HCT116 (cell line): ENCODE data around the gene TCEAL6. TPM values are rescaled to one million over a fixed set of nuclear protein-coding genes. Genes with fewer than 3 reads are reported as not detected.
"Not testable (repeated sequence)": the region's sequence is repeated elsewhere in the genome, so short reads cannot be mapped to it uniquely, and the experiment has no call there.

Experiments used
- ATAC-seq: fragments of 200-7000 bp; cut with Tn5 transposase; 2 replicates; pipeline ENCODE4 v1.9.1; 2020; ENCODE audit warnings: mild to moderate bottlenecking, moderate library complexity
- BruUV-seq: library from RNA; stranded (reverse); fragments of 400-500 nt; replicated peaks from 2 replicates; lab custom pipeline; 2021; lab: Mats Ljungman, UMichigan
- CTCF ChIA-PET: fragments of 300-600 bp; sonication (Branson Sonifier 250); formaldehyde crosslinking; loops from one replicate; lab custom pipeline; 2021; ENCODE audit warnings: antibody characterized with exemption; lab: Charles Lee
- POLR2A ChIA-PET: fragments of 300-600, 350-600 bp; sonication (Branson Sonifier 250); formaldehyde crosslinking; loops from one replicate; lab custom pipeline; 2021; ENCODE audit warnings: antibody characterized with exemption; lab: Charles Lee
- RAD21 ChIA-PET, 2 experiments: fragments of 300-600 bp; sonication (Branson Sonifier 250); formaldehyde crosslinking; loops; one replicate each; lab custom pipeline; 2023; ENCODE audit warnings: low total read pairs in 2 of 2; ENCODE audit not compliant: uncharacterized antibody in 2 of 2, unreplicated experiment in 2 of 2, low non-redundant PET in 1 of 2; lab: Charles Lee
- DNase-seq: peaks from one replicate; pipeline ENCODE4 v3.0.0-alpha.2; 2010; ENCODE audit warnings: low read depth, low spot score
- H2AFZ ChIP-seq: fragments of 200-600 bp; shearing (Covaris generic), sonication (generic); 2 replicates; pipeline ENCODE4 v1.6.1; 2017; ENCODE audit warnings: low read depth, mixed run types, mixed read lengths, antibody characterized with exemption, low read length; ENCODE audit not compliant: poor library complexity, severe bottlenecking
- H3K27ac ChIP-seq: 2 replicates; pipeline ENCODE4 v1.5.1; 2012; ENCODE audit warnings: low read depth, low read length
- H3K27me3 ChIP-seq: fragments of 200-600 bp; sonication (generic); 2 replicates; pipeline ENCODE4 v1.6.1; 2016; ENCODE audit warnings: mixed run types, low read length, mixed read lengths; ENCODE audit not compliant: insufficient read depth
- H3K36me3 ChIP-seq, 2 experiments: fragments of 200-500 bp in 1 of 2; fragments of 200-600 bp in 1 of 2; sonication (Bioruptor generic) in 1 of 2; sonication (generic) in 1 of 2; 2 replicates each; pipeline versions ENCODE4 v1.5.1 to v1.6.1; 2014 to 2016; ENCODE audit warnings: low read length in 2 of 2, inconsistent platforms in 1 of 2, mixed read lengths in 1 of 2, mixed run types in 1 of 2; ENCODE audit not compliant: insufficient read depth in 2 of 2, control insufficient read depth in 1 of 2
- H3K4me1 ChIP-seq, 2 experiments: fragments of 200-600 bp in 1 of 2; sonication (generic) in 1 of 2; 2 replicates each; pipeline versions ENCODE4 v1.5.1 to v1.6.1; 2012 to 2017; ENCODE audit warnings: low read length in 2 of 2, inconsistent platforms in 1 of 2, mild to moderate bottlenecking in 1 of 2, mixed read lengths in 1 of 2, mixed run types in 1 of 2, moderate library complexity in 1 of 2; ENCODE audit not compliant: insufficient read depth in 2 of 2, control insufficient read depth in 1 of 2
- H3K4me2 ChIP-seq: fragments of 200-600 bp; sonication (generic); 2 replicates; pipeline ENCODE4 v1.6.1; 2017; ENCODE audit warnings: mixed run types, low read length, mixed read lengths
- H3K4me3 ChIP-seq, 2 experiments: fragments of 200-600 bp in 1 of 2; sonication (generic) in 1 of 2; replicated peaks in 1 of 2; 2 replicates each; pipeline ENCODE4 v1.5.1; 2011 to 2016; ENCODE audit warnings: low read length in 2 of 2, control low read depth in 1 of 2, low read depth in 1 of 2, mild to moderate bottlenecking in 1 of 2, mixed read lengths in 1 of 2, mixed run types in 1 of 2
- H3K79me2 ChIP-seq: fragments of 200-600 bp; sonication (generic); 2 replicates; pipeline ENCODE4 v1.6.1; 2017; ENCODE audit warnings: mild to moderate bottlenecking, mixed run types, low read length, moderate library complexity, mixed read lengths; ENCODE audit not compliant: insufficient read depth
- H3K9ac ChIP-seq: fragments of 200-600 bp; sonication (generic); 2 replicates; pipeline ENCODE4 v1.6.1; 2016; ENCODE audit warnings: low read length, mixed read lengths
- H3K9me2 ChIP-seq: fragments of 200-600 bp; sonication (generic), shearing (Covaris generic); 2 replicates; pipeline ENCODE4 v1.6.1; 2017; ENCODE audit warnings: mixed run types, mild to moderate bottlenecking, moderate library complexity; ENCODE audit not compliant: insufficient read depth
- H3K9me3 ChIP-seq, 2 experiments: fragments of 200-500 bp in 1 of 2; fragments of 200-600 bp in 1 of 2; sonication (Bioruptor generic) in 1 of 2; sonication (generic) in 1 of 2; 2 replicates each; pipeline ENCODE4 v1.6.1; 2014 to 2017; ENCODE audit warnings: low read length in 2 of 2, mixed read lengths in 2 of 2, inconsistent platforms in 1 of 2, low read depth in 1 of 2, mild to moderate bottlenecking in 1 of 2, mixed run types in 1 of 2, moderate library complexity in 1 of 2; ENCODE audit not compliant: control insufficient read depth in 1 of 2, insufficient read depth in 1 of 2
- H4K20me1 ChIP-seq: fragments of 200-600 bp; sonication (generic), shearing (Covaris generic); 2 replicates; pipeline ENCODE4 v1.6.1; 2017; ENCODE audit warnings: mixed run types, mild to moderate bottlenecking, moderate library complexity; ENCODE audit not compliant: insufficient read depth
- RAD21 ChIP-seq: IDR thresholded peaks from 2 replicates; pipeline ENCODE4 v1.6.1; 2012; ENCODE audit warnings: low read depth, mild to moderate bottlenecking
- ZNF274 ChIP-seq: fragments of 200-500 bp; sonication (Bioruptor generic); IDR thresholded peaks from 2 replicates; pipeline ENCODE4 v1.6.1; 2014; ENCODE audit warnings: mild to moderate bottlenecking, low read depth, low read length, inconsistent platforms
- intact Hi-C: fragments of 100-400 bp; cut with micrococcal nuclease; formaldehyde crosslinking; loops from 2 replicates; pipeline ENCODE4 v1.10.0; 2022
- total RNA-seq: library from RNA; stranded (reverse); gene quantifications from one replicate; pipeline ENCODE4 v1.2.1, GENCODE V29; 2021; ENCODE audit not compliant: unreplicated experiment
- TF ChIP-seq, protein P1 (sequence below), 3 experiments: fragments of 200-600 bp in 1 of 3; sonication (generic) in 1 of 3; IDR thresholded peaks in 2 of 3; conservative IDR thresholded peaks in 1 of 3; 2 replicates each; pipeline ENCODE4 v1.5.1; 2012 to 2017; ENCODE audit warnings: low read depth in 2 of 3, low read length in 2 of 3, antibody characterized with exemption in 1 of 3, borderline replicate concordance in 1 of 3, control low read depth in 1 of 3, mild to moderate bottlenecking in 1 of 3, mixed read lengths in 1 of 3, mixed run types in 1 of 3, moderate library complexity in 1 of 3; ENCODE audit not compliant: insufficient read depth in 1 of 3

Gene TCEAL6
- total RNA-seq, 1 experiment from 2014 or later: not detected

DNA sequence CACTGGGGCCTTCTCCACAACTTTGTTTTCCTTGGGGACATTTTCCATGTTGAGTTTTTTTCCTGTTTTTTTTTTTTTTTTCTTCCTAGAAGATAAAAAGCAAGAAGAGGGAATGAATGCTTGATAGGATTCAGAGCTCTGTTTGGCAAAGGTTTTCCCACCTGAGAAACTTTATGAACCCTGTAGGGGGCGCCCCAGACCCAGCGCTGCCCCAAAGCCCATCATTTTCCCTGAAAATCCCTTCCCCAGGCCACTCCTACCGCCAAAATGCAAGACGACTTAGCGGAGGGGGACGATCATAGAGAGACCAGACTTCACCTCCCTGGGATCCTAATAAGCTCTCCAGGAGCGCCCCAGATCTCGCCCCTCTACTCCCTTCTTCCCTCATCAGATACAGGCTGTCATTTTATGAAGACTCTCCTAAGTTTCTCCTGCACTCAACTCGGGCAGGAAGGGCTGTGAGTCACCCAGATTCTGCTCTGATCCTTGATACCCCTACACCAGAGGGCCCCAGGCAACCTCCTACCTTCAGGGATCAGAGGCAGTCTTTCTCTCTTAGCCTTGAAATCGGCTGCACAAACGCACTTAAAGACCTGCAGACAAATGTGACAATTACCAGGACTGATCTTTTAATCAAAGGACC lies 12.1 kb upstream of the TCEAL6 start:
- ChIA-PET RAD21 (no interaction called here), CTCF (no interaction called here), POLR2A (no interaction called here)
- H3K9ac ChIP-seq: no peak overlapping the region
- no peak overlapping the region for H3K4me2 ChIP-seq
- no peaks in the 10 kb centered on the region for H3K9me3 ChIP-seq
- no peaks in the 10 kb centered on the region for H3K4me1 ChIP-seq
- no peaks in the 10 kb centered on the region for H3K9me2 ChIP-seq
- H3K79me2 ChIP-seq: no peaks in the 10 kb centered on the region
- TF ChIP-seq ZNF274 (no peak), RAD21 (peak; percentile 26; the same call in 1 of the 2 replicates)
- TF ChIP-seq, protein P1, sequence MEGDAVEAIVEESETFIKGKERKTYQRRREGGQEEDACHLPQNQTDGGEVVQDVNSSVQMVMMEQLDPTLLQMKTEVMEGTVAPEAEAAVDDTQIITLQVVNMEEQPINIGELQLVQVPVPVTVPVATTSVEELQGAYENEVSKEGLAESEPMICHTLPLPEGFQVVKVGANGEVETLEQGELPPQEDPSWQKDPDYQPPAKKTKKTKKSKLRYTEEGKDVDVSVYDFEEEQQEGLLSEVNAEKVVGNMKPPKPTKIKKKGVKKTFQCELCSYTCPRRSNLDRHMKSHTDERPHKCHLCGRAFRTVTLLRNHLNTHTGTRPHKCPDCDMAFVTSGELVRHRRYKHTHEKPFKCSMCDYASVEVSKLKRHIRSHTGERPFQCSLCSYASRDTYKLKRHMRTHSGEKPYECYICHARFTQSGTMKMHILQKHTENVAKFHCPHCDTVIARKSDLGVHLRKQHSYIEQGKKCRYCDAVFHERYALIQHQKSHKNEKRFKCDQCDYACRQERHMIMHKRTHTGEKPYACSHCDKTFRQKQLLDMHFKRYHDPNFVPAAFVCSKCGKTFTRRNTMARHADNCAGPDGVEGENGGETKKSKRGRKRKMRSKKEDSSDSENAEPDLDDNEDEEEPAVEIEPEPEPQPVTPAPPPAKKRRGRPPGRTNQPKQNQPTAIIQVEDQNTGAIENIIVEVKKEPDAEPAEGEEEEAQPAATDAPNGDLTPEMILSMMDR (IDR thresholded peaks at IDR 0.05 in 2 of 3, conservative IDR thresholded peaks at IDR 0.05 in 1 of 3; ENCODE audit: borderline replicate concordance in 1 of 3, insufficient read depth in 1 of 3, low read depth in 2 of 3, low read length in 2 of 3): peak in 2 of 3 experiments; percentile 36 to 37; a peak in 4 of 6 replicates
- H3K27me3 ChIP-seq: no peaks in the 10 kb centered on the region
- intact Hi-C loops: no loop called here
- BruUV-seq: no TSS peak
- H3K27ac ChIP-seq: no peak overlapping the region
- no peaks in the 10 kb centered on the region for H3K36me3 ChIP-seq
- H3K4me3 ChIP-seq: no peak overlapping the region
- ATAC-seq: no peak
- no peaks in the 10 kb centered on the region for H4K20me1 ChIP-seq
- no peak for DNase-seq
- H2AFZ ChIP-seq: no peak overlapping the region

DNA sequence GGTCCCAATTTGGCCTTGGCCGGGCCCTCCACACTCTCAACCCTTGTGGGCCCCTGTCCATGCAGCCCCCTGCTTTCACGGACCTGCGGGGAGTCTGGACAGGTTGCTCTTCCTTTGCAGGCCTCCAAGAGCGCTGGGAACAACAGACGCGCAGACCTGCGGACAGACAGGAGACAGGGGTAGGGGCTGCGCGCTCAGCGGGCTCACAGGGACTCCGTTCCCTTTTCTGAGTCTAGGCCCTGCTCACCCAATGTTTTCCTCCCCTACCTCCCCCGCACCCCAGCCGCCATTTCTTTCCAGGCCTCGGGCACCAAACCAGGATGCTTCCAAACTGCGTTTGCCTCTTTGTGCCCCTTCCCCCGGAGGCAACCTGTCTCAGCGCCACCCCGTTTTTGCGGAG lies 650 bp downstream of the TCEAL6 start:
- H3K27me3 ChIP-seq, H3K79me2 ChIP-seq, H3K9me2 ChIP-seq, H2AFZ ChIP-seq, RAD21 ChIA-PET, H4K20me1 ChIP-seq, BruUV-seq, H3K9me3 ChIP-seq, H3K27ac ChIP-seq, POLR2A ChIA-PET, ATAC-seq, H3K4me3 ChIP-seq, H3K4me2 ChIP-seq, DNase-seq, H3K36me3 ChIP-seq, H3K9ac ChIP-seq, CTCF ChIA-PET, intact Hi-C loops, H3K4me1 ChIP-seq: not testable (repeated sequence)

DNA sequence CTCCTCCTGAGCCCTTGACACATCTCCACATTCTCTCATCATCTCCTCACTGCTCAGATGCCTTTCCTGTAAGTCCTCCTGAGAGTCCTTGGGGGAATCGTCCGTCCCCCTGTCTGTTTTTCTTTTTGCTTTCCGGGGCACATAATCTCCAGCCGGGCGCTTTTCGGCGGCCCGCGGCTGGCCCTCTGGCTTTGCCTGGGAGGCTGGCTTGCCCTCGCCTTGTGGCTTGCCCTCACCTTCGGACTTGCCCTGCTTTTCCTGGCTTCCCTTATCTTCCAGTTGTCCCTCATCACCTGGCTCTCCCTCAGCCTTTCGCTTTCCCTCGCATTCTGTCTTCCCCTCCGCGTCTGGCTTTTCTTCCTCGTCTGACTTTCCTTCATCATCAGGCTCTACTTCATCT lies 1.4 kb downstream of the TCEAL6 start:
- BruUV-seq, ATAC-seq, H2AFZ ChIP-seq, intact Hi-C loops, POLR2A ChIA-PET, H3K9me2 ChIP-seq, DNase-seq, H3K36me3 ChIP-seq, H4K20me1 ChIP-seq, H3K9me3 ChIP-seq, H3K4me1 ChIP-seq, RAD21 ChIA-PET, H3K4me3 ChIP-seq, H3K27ac ChIP-seq, H3K79me2 ChIP-seq, H3K27me3 ChIP-seq, H3K4me2 ChIP-seq, H3K9ac ChIP-seq, CTCF ChIA-PET: not testable (repeated sequence)
